ENCODE results near the gene ZNF549. TPM values are rescaled to one million over a fixed set of nuclear protein-coding genes. Genes with fewer than 3 reads are reported as not detected.
"Not testable (repeated sequence)": the region's sequence is repeated elsewhere in the genome, so short reads cannot be mapped to it uniquely, and the experiment has no call there.

ZNF549 gene
- 2.2 TPM for total RNA-seq

GRCh38 chr19:57527136-57527881 is at the start of gene ZNF549:
TSS of gene ZNF549 (plus strand) at chr19:57527356. CDS start at chr19:57527574, 218 bp downstream.
- H3K36me3 ChIP-seq = peaks cover 19 to 20% of the 10 kb centered on the region in 2 donors
- peaks cover 22 to 41% of the 10 kb centered on the region in 2 donors for H3K9me3 ChIP-seq
- peak within 1 kb of the TSS; percentile 81 to 85 for H3K4me3 ChIP-seq
- no peaks in the 10 kb centered on the region for H3K27me3 ChIP-seq
- peak; percentile 63 to 94 for DNase-seq (ENCODE audit: low spot score in 2 of 2)
- peak within 1 kb of the TSS; percentile 64 to 74 for H3K27ac ChIP-seq
- TF ChIP-seq CTCF (IDR thresholded peaks at IDR 0.05) = no peak
- intact Hi-C loops (cut with DNase I) = loop anchor here (1.0 to 5.0 kb wide), 4 partner anchors 32 to 165 kb away; partner anchors contain the start of genes TRAPPC2B, ZNF416, ZNF419 and ZNF547
- peaks cover 2 to 3% of the 10 kb centered on the region in 2 donors for H3K4me1 ChIP-seq

- intact Hi-C loops (cut with DNase I) = loop anchor here (1.0 to 5.0 kb wide), 5 partner anchors 10 to 91 kb away; partner anchors contain the start of genes ZNF416, ZNF549, ZNF550 and ZNF749
- Histone ChIP-seq H3K4me3 (peak within 1 kb of the TSS; percentile 78 to 83), H3K27ac (peak within 1 kb of the TSS; percentile 44 to 52), H3K36me3 (peaks cover 16 to 28% of the 10 kb centered on the region in 2 donors), H3K9me3 (peaks cover 0 to 12% of the 10 kb centered on the region in 2 donors)
- not testable (repeated sequence) for H3K4me1 ChIP-seq, H3K27me3 ChIP-seq
- peak; percentile 66 to 95 for DNase-seq (ENCODE audit: low spot score in 2 of 2)
Observed at GRCh38 chr19:57487477-57488298, 39.5 kb upstream of the ZNF549 start, which contains the start of gene ZNF419. TSS of gene ZNF419 (plus strand) at chr19:57487750. CDS start at chr19:57487951, 201 bp downstream.

- H3K27me3 ChIP-seq; H3K4me1 ChIP-seq; H3K27ac ChIP-seq; DNase-seq (ENCODE audit: low spot score in 2 of 2): not testable (repeated sequence)
- intact Hi-C loops (cut with DNase I) = loop anchor here (5.0 kb wide), 1 partner anchor 39 kb away; the partner anchor contains the start of gene ZNF549
- H3K9me3 ChIP-seq = peaks cover 1 to 18% of the 10 kb centered on the region in 2 donors
- H3K36me3 ChIP-seq = peaks cover 21 to 34% of the 10 kb centered on the region in 2 donors
- peak overlapping the region; percentile 16 to 35 for H3K4me3 ChIP-seq
Observed at GRCh38 chr19:57488299-57488644, 38.9 kb upstream of the ZNF549 start.

- H3K4me1 ChIP-seq; intact Hi-C loops (cut with DNase I); DNase-seq (ENCODE audit: low spot score in 2 of 2); H3K27ac ChIP-seq; H3K27me3 ChIP-seq: not testable (repeated sequence)
- Histone ChIP-seq H3K9me3 (peaks cover 17 to 62% of the 10 kb centered on the region in 2 donors), H3K36me3 (peaks cover 4 to 17% of the 10 kb centered on the region in 2 donors), H3K4me3 (peak overlapping the region; percentile 74 to 78)
Observed at GRCh38 chr19:57499332-57499679, 27.9 kb upstream of the ZNF549 start.

GRCh38 chr19:57499680-57500395 is 27.3 kb upstream of the ZNF549 start, which contains the start of gene ZNF773:
TSS of gene ZNF773 (plus strand) at chr19:57499938. CDS start at chr19:57500081, 143 bp downstream.
- Histone ChIP-seq H3K9me3 (peaks cover 15 to 56% of the 10 kb centered on the region in 2 donors), H3K27ac (peak within 1 kb of the TSS; percentile 70 to 76), H3K36me3 (peaks cover 9 to 17% of the 10 kb centered on the region in 2 donors), H3K4me3 (peak within 1 kb of the TSS; percentile 74 to 78)
- intact Hi-C loops (cut with DNase I); H3K27me3 ChIP-seq; H3K4me1 ChIP-seq: not testable (repeated sequence)
- peak; percentile 60 to 95 for DNase-seq (ENCODE audit: low spot score in 2 of 2)

- Histone ChIP-seq H3K36me3 (peaks cover 11 to 23% of the 10 kb centered on the region in 2 donors), H3K9me3 (peaks cover 11 to 54% of the 10 kb centered on the region in 2 donors), H3K4me3 (peak overlapping the region; percentile 5 to 74)
- H3K4me1 ChIP-seq; H3K27me3 ChIP-seq; DNase-seq (ENCODE audit: low spot score in 2 of 2); H3K27ac ChIP-seq; intact Hi-C loops (cut with DNase I): not testable (repeated sequence)
Observed at GRCh38 chr19:57500400-57500799, 26.8 kb upstream of the ZNF549 start.

GRCh38 chr19:57506163-57506562 is 21.0 kb upstream of the ZNF549 start:
- Histone ChIP-seq H3K27ac (no peak overlapping the region), H3K4me1 (no peaks in the 10 kb centered on the region), H3K27me3 (no peaks in the 10 kb centered on the region), H3K9me3 (peaks cover 26 to 73% of the 10 kb centered on the region in 2 donors), H3K36me3 (peaks cover 37 to 48% of the 10 kb centered on the region in 2 donors), H3K4me3 (no peak overlapping the region)
- TF ChIP-seq CTCF (IDR thresholded peaks at IDR 0.05) = no peak
- DNase-seq (ENCODE audit: low spot score in 2 of 2) = no peak
- intact Hi-C loops (cut with DNase I) = no loop called here

Measured in ascending aorta (tissue), 2 donors.